GM21576 (cell line): ENCODE results near the gene PRELID1.
A peak's percentile ranks its signal among the peaks of the same experiment; 100 is the strongest.
"Not testable (repeated sequence)": the region's sequence is repeated elsewhere in the genome, so short reads cannot be mapped to it uniquely, and the experiment has no call there.

Source experiments
- ATAC-seq: cut with Tn5 transposase; IDR thresholded peaks from one replicate; pipeline ENCODE4 v1.9.1; 2021; ENCODE audit warnings: mild to moderate bottlenecking, moderate library complexity; ENCODE audit not compliant: unreplicated experiment

PRELID1 gene

DNA sequence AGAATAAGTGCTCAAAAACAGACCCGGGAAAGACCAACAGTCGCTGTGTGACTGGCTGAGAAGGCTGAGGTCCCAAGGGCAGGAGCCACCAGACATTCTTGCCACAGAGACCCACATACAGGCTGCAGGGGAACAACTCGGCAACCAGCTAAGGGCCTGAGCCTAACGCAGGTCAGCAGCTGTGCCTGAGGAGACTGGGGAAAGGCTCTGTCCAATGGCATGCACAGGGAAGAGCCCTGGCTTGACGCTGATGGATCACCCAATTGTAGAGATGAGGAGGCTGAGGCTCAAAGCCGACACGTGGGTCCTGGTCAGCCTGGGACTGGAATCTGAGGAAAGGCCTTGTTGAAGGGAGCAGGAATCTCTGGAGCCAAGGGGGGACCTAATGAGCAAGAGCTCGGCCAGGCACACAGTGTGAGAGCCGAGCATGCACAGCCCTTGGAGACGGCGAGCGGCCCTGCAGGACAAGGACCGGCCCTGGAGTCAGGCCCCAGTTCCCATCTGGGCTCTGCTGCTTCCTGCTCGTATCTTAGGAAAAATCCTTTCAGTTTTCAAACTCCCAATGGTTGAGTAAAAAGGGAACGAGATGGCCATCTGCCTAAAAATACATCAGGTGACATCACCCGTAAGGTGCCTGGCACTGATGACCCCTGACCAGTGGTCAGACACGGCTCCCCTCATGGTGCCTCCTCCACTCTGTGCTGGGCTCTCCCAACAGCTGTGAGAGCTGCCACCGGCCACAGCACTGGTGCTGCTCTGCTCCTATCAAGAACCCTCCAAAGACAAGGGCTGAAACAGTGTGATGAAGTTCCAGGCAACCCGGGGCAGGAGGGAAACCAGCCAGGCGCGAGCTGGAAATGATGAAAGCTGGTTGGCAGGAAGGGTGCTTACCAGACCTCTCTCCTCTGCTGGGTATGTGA, 31.4 kb downstream of the PRELID1 start:
- no peak for ATAC-seq

DNA sequence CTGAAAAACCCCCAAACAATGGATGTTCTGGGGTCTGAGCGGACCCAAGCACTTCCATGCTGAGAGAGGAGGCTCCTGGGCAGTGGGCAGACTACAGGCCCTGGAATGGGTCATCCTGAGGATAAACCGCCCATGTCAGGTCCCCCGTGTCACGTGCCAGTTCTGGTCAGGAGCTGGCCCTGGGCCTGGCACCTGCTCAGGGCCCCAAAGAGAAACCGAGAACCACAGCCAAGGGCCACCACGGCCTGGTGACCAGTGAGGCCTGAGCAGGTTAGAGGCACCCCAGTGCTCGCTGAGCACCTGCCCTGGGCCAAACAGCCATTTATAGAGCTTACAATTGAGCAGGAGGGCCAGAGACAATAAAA, 32.1 kb downstream of the PRELID1 start:
- ATAC-seq = no peak

DNA sequence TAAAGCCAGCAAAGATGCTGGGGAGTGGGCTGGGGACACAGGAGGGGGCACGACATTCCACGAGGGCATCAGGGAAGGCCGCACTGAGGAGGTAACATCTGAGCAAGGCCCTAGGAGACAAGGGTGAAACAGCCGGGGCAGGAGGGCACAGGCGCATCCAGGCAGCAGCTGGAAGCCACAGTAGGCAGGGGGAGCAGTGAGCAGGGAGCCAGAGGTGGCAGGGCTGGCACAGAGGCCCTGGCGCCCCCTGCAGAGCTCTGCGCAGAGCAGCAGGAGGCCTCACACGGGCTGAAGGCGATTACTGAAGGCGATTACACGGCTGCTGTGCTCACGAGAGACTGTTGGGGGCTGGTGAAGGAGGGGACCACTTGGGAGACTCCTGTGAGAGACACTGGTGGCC, 32.5 kb downstream of the PRELID1 start:
- ATAC-seq = no peak

DNA sequence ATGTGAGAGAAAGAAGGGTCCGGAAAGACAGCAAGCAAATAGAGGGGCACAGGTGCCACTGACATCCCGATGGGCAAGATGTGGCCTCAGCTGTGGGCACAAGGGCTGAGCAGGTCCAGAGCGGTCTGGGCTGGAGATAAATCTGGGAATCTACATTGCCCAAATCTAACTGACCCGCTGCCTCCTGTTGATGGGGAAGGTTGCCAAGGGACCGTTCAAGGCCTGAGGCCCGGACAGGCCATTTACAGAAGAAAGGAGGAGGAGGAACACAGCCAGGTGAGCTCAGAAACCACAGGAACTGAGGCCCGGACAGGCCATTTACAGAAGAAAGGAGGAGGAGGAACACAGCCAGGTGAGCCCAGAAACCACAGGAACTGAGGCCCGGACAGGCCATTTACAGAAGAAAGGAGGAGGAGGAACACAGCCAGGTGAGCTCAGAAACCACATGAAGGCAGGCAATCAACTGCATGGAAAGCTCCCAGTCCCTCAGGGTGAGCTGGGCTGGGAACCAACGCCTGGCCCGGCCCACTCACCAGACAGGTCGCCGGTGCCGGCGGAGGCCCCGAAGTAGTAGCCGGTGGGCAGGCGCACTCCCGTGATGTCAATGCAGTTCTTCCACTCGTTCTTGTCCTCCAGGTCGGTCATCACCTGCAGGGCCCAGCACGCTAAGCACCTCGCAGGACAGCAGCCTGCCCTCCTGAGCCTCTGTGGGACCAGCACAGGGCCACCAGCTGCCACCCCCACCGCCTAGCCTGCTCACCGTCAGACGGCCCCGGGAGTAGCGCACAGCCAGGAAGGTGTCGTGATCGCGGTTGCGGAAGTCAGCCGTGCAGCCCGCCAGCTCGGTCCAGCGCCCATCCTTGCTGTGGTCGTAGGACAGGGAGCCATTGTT, 33.2 kb downstream of the PRELID1 start:
- no peak for ATAC-seq

DNA sequence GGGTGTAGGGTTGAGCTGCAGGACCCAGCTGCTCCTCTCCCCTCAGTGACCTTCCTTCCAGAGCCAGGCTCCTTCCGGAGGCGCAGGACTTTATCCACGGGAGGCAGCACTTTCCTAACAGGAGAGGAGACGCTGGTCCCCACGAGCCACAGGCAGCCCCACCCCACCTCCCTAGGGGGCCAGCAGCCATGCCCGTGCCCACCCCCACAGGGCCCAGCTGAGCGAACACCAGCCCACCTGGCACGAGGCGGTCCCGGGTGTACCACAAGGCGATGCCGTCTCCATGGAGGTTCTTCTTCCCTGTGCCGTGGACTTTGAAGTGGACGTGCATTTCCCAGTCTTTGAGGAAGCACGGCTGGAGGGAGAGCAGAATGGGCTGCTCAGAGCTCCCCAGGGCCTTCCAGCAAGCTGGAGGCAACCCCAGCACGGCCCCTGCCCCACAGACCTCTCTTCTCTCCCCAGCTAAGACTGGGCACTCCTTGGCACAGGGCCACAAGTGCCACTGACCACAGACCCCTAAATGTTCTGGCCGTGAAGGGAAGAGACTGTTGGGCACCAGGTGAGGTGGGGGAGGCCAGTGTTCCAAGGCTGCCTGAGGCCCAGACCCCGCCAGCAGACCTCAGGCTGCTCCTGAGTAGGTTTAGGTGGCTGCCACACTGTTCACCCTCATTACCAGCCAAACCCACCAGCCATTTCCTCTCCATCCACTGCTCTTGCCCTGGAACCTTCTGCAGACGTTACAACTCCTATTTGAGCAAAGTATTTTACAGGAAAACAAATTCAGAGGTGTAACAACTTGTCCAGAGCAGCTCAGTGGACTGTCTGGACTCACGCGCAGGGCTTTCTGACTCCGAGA, 34.9 kb downstream of the PRELID1 start:
- ATAC-seq = no peak

DNA sequence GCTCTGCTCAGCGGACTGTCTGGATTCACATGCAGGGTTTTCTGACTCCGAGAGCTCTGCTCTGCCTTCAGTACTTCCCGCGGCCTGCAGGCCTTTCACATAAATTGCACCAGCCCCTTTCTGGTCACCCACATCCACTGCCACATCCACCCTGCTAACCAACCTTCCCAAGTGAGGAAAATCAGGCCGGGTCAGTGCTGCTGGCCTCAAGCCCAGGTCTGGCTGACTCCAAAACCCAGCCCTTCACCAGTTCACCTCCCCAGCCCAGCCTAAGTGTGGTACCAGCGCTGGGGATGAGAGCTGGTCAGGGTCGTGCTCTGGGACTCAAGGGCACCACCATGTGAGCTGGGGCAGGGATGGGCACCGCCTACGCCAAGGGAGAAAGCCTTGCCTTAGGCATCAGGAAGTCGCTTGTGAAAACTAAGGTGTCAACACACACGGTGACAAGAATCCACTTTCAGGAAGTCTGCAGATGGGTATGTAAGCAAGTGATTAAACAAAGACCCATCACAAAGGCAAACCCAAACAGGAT, 35.6 kb downstream of the PRELID1 start:
- no peak for ATAC-seq

DNA sequence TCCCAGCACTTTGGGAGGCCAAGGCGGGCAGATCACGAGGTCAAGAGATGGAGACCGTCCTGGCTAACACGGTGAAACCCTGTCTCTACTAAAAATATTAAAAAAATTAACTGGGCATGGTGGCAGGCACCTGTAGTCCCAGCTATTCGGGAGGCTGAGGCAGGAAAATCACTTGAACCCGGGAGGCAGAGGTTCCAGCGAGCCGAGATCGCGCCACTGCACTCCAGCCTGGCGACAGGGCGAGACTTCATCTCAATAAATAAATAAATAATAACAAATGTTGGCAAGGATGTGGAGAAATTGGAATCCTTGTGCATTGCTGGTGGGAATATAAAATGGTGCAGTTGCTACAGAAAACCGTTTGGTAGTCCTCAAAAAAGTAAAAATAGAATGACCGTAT, 39.4 kb downstream of the PRELID1 start:
- ATAC-seq = not testable (repeated sequence)

DNA sequence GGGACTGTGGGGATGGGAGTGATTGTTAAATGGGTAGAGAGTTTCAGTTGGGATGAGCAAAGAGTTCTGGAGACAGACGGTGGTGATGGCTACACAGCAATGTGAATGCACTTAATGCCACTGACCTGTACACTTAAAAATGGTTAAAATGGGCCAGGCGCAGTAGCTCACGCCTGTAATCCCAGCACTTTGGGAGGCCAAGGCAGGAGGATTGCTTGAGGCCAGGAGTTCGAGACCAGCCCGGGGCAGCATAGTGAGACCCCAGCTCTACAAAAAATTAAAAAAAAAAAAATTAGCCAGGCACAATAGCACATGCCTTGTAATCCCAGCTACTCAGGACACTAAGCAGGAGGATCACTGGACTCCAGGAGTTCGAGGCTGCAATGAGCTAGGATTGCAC, 40.2 kb downstream of the PRELID1 start:
- no peak for ATAC-seq

DNA sequence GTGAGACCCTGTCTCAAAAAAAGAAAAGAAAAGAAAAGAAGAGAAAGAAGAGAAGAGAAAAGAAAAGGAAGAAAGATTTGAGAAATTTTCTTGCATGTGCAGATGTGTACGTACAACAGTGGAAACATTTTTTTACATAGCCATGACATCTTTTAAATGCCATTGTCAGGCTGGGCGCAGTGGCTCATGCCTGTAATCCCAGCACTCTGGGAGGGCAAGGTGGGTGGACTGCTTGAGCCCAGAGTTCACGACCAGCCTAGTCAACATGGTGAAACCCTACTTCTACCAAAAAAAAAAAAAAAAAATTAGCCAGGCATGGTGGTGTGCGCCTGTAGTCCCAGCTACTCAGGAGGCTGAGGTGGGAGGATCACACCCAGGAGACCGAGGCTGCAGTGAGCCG, 41.3 kb downstream of the PRELID1 start:
- ATAC-seq = no peak

DNA sequence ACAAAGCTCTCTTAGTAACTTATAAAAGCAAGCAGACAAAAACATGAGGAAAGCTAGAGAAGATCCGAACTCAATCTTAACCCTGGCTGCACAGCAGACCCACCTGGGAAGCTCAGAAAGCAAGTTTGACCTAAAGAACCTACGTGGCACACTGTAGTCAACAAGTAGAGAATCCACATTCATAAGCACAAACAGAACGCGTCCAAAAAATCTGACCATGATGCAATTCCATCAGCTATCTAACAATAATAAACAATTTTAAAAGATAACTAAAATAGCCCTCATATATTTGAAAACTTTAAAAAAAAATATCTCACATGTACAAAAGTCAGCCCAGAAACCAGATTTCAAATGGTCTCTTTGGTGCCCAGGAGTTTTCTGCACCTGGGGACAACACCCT, 43.2 kb downstream of the PRELID1 start:
- no peak for ATAC-seq

DNA sequence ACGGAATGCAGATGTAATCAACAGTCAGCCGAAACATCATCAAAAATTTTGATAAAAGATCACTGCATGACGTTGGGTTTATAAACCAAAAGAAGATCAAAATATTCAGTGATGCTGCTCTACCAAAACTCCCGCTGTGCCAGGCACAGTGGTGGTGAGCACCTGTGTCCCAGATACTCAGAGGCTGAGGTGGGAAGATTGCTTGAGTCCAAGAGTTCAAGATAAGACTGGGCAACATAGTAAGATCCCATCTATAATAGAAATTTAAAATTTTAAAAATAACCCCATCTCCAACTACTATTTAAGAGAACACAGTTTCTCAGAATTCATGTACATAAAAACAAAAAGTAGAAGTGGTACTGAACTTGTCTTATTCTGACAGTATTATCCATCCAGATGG, 44.1 kb downstream of the PRELID1 start:
- no peak for ATAC-seq

DNA sequence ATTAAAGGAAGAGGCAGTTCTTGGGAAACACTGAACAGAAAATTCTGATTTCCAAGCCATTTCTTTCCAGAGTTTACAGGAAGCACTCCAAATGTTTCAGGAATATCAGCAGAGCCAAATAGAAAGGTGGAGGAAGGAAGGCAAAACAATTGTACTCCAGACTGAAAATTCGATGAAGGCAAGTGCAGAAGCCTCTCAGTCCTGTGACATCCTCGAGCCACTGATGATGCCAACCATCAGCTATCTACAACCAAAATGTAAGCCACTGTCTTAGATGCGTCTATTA, 45.7 kb downstream of the PRELID1 start:
- no peak for ATAC-seq

DNA sequence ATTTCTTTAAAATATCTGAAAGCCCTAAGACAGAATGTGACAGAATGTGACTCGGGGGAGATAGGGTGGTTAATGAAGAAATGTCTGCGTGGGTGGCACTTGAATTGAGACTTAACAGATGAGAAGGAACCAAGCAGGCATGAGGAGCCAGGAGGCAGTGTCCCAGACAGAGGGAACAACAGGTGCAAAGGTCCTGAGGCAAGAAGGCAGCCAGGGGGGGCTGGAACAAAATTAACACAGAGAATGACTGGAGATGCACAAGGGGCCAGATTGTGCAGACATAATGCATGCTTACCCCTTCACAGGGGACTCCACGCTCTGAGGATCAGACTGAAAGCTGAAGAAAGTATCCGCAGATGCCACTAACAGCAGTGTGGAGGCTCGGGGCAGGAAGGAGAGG, 46.2 kb downstream of the PRELID1 start:
- ATAC-seq = no peak

DNA sequence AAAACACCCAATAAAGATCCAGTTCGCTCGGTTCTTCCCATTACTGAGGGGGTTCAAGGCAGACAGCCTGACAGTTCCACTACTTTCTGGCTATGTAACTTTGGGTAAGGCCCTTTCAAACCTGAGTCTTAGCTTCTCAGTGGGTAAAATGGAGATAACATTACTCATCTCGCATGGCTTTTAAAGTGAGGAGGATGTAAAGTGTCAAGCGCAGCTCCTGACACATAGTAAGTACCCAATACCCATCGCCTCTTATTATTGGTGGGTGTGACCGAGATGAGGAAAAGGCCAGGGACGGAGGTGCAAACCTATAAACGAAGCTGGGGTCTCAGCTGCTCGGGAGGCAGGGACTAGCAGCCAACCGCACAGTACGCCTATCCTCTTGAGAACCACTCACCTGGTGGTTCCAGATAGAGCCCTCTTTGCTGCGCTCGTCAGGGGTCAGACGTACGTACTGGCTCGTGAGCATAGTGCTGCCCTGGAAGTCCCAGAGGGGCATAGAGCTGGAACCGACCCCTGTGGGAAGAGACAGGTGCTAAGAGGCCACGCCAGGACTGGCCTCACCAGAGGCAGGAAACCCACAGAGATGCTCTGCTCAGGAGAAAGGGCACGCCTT, 47.3 kb downstream of the PRELID1 start:
- peak; percentile 9 for ATAC-seq

DNA sequence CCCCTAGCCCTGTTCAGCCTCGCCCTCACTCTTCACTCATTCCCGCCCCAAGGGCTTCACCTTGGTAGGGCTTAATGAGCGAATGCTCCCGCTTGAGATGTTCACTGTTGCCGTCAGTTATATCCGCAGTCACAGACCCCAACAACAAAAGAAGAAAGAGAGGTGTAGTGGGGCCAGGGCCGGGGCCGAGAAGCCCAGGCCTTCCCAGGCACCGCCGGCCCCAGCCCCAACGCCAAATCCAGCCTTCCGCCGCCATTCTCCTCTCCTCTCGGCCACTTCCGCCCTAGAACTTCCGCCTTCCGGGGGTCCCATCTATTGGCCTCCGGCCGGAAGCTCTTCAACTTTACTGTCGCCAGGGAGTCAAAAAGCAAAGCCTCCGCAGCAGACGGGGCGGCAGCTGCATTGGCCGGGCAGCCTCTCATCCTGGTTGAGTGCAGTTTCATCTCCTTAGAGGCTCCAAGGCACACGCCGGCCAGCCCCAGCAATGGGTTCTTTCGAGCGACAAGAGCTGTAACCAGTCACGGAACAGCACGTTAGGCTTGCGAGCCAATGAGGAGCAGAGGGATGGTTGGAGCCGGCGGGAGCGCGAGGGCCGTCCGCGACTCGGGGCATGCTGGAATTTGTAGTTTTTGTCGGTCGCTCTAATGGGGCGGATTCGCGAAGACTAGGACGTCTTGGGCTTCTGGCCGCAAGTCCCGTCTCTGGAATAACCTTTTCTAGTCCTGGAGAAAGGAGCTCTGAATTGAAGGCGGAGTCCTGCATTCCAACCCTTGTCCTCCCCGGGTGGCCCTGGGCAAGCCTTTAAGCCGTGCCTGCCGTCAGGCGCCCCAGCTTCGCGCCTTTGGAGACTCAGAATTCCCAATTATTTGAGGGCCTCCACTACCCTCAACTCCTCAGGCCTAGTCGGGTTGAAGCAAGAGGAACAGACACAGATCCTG, 48.1 kb downstream of the PRELID1 start, which contains the start of gene LMAN2:
LMAN2 (minus strand) TSS at position 277 of the 938 bp plus-strand sequence; CDS start at position 256, 21 bp downstream.
- ATAC-seq = peak; percentile 93

DNA sequence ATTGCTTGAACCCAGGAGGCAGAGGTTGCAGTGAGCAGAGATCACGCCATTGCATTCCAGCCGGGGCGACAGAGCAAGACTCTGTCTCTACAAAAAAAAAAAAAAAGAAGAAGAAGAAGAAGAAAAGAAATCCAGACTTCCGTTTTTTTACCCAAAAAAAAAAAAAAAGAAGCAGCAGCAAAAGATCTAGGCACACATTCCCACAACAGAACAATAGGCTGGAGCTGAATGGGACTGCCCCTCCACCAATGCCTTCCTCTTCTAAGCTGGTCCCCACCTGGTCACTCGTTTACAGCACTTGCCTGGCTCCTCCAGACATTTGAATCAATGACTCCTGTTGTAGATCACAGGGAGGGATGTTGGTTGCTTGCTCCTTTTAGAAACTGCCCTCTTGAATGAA, 49.5 kb downstream of the PRELID1 start:
- ATAC-seq = no peak

DNA sequence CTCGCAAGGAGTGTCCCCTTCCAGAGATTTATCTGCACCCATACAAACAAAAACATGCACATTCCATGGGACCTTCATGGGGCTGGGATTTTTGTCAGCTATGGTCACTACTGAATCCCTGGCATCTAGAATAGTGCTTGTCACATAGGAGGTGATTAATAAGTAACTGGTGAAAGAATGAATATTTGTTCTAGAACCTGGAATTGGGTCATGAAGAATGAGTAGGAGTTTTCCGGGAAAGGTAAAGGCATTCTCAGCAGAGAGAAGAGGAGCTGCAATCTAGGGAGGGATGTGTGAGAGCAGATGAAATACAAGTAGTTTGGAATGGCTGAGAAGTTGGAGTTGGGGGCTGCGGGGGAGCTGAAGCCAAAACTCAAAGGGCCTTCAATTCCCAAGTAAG, 50.7 kb downstream of the PRELID1 start:
- ATAC-seq = no peak

DNA sequence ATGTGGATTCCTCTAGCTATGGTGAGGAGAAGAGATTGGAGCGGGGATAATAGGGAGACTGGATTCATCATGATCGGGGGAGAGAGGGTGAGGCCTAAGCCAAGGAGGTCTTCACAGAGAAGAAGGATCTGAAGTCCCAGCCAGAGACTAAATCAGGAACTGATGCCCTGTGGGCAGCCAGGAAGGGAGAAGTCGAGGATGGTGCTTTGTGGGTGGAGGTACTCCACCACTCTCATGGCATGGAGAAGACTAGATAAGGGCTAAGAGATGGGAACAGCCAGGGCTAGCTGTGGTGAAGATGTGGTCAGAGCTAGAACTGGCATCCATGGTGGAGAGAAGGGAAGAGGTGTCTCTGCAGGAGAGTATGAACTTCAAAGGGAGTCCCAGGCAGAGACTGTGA, 51.1 kb downstream of the PRELID1 start:
- no peak for ATAC-seq

DNA sequence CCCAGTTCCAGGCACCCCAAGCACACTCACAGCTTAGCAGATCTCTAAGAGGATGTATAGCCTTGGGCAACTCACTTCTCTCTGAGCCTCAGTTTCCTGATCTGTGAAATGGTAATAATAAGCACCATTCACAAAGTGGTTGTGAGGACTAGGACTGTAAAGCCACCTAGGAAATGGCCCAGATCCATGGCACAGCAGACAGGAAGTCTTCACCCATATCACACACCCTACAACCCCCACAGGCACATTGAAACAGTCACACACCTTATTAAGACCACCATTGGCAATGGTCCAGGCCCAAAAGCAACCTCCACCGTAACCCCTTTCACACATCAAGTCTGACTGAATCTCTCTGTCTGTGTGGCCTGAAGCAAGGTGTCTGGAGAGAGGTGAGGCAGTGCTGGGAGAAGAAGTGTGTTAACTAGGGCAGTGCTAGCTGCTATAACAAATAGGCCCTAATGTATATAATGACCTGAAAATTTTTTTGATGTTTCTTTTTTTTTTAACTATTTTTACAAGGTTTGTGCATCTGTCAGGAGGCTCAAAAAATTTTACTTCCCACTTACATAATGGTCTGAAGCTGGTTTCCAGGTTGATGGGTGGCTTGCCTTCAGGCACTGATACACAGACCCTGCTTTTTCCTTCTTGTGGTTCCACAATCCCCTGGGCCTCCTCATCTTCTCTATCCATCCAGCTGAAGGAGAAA, 51.7 kb downstream of the PRELID1 start:
- ATAC-seq = no peak
